Adrenal gland (tissue), 12 donors: ENCODE data around the gene RTL5. TPM values are rescaled to one million over a fixed set of nuclear protein-coding genes. Genes with fewer than 3 reads are reported as not detected.

Experiments
- DNase-seq, 7 donors: peaks; one replicate each; pipeline ENCODE4 v3.0.0-alpha.2; 2019 to 2020
- H3K27ac ChIP-seq, 5 donors: fragments of 200-600 bp; sonication (generic) in 4 of 5; 1 replicate in 3 of 5; 2 replicates in 2 of 5; pipeline versions ENCODE4 v1.5.1 to v1.8.0; 2016 to 2020; ENCODE audit warnings: mild to moderate bottlenecking in 1 of 5
- H3K27me3 ChIP-seq: fragments of 200-600 bp; 2 replicates; pipeline ENCODE4 v1.8.0; 2021
- H3K36me3 ChIP-seq, 2 donors: fragments of 200-600 bp; replicated peaks in 1 of 2; 1 replicate in 1 of 2; 2 replicates in 1 of 2; pipeline versions ENCODE4 v1.5.1 to v1.8.0; 2018 to 2022
- H3K4me1 ChIP-seq, 2 donors: fragments of 200-600 bp; replicated peaks in 1 of 2; 1 replicate in 1 of 2; 2 replicates in 1 of 2; pipeline versions ENCODE4 v1.5.1 to v1.8.0; 2018 to 2021
- H3K4me3 ChIP-seq, 4 donors: fragments of 200-600 bp; sonication (generic) in 3 of 4; one replicate each; pipeline ENCODE4 v1.5.1; 2016 to 2018
- H3K9me3 ChIP-seq, 3 donors: fragments of 200-600 bp; sonication (generic) in 1 of 3; replicated peaks in 1 of 3; 1 replicate in 2 of 3; 2 replicates in 1 of 3; pipeline versions ENCODE4 v1.5.1 to v1.8.0; 2016 to 2021
- CTCF ChIP-seq, 6 experiments: fragments of 450-650 bp in 4 of 6; fragments of 200-600 bp in 2 of 6; sonication (generic) in 1 of 6; IDR thresholded peaks; 1 replicate in 5 of 6; 2 replicates in 1 of 6; pipeline versions ENCODE4 v1.5.1 to v1.8.0; 2016 to 2021; ENCODE audit warnings: antibody characterized with exemption in 6 of 6, mild to moderate bottlenecking in 2 of 6, moderate library complexity in 1 of 6
- POLR2A ChIP-seq, 2 donors: fragments of 450-650 bp; IDR thresholded peaks; one replicate each; pipeline ENCODE4 v1.6.1; 2017; ENCODE audit warnings: antibody characterized with exemption in 2 of 2, mild to moderate bottlenecking in 2 of 2, moderate library complexity in 1 of 2
- WGBS, 4 donors: extraction: QIAGEN DNeasy Blood & Tissue Kit in 2 of 4; methylation state at CpG; one replicate each; pipeline versions ENCODE4 v1.1.5 to v1.1.7; 2013 to 2017; 5-methylcytosine and 5-hydroxymethylcytosine counted together
- intact Hi-C, 2 donors: fragments of 100-400 bp; cut with DNase I; formaldehyde crosslinking; loops; one replicate each; pipeline versions ENCODE4 v1.14.1 to v1.15.0; 2022 to 2023
- polyA plus RNA-seq, 3 donors: library from polyadenylated mRNA; stranded (reverse); fragments of 200-250 nt in 2 of 3; fragments of 350-450 nt in 1 of 3; fragmentation: Illumina TruSeq in 1 of 3; extraction: RNeasy Lipid Tissue Mini Kit (QIAGEN cat#74804) in 1 of 3; gene quantifications; one replicate each; pipeline ENCODE4 v1.2.3, GENCODE V29; 2013 to 2014
- total RNA-seq, 9 donors: library from RNA; depleted of rRNA in 4 of 9; stranded (reverse); fragments of >200 nt in 4 of 9; fragments of 120-200 nt in 1 of 9; fragmentation: NEBNext Ultra II Directional in 1 of 9; extraction: Animal tissue kit (Norgen Biotek cat#: 25700) in 1 of 9; gene quantifications; one replicate each; pipeline versions ENCODE4 v1.1.0 to v1.2.4, GENCODE V29; 2013 to 2023
- donor health status: healthy with polysubstance abuse.
- donor health status: Bipolar disorder and iron deficiency.
- donor health status: DM: yes; HTN: yes; CAD: no.
- donor health status: DM: no; HTN: no; CAD: no.
- donor health status: DM: no; HTN: no; CAD: no.
- donor health status: DM: yes; HTN: yes; CAD: no.

Gene RTL5
- total and polyA plus RNA-seq, 12 donors = 1.3 to 7.9 (median 5.2) TPM

DNA sequence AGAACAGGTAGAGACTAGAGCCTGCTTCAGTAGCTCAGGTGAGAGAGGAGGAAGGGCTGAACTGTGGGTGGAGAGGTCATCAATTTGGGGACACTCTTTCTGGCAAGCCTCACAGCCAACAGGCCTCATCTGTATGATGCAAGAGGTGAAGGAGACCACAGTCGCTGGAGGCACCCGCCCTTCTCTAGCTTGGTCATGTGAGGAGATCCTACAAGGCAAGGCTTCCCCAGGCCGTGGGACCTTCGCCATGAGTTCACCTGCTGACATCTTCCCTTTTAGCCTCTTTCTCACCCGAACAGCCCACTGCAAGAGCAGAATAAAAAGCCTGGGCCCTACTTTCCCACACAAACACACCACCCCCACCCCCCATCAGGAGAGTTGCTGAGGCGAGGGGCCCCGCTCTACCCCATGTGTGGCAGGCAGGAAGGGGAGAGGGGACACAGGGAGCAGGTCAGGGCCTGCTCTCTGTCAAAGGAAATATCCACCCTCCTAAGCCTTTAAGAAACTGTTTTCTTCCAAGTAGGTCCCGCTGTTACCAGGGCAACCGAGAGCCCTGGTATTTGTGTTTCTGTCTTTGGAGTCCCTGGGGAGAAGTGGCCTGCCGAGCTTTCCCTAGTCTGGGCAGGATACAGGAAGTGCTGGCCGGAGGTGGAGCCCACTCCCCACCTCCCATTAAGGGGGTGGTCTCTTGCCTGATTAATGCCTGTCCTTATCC lies 8.1 kb downstream of the RTL5 start:
- peak in 5 of 7 donors; percentile 33 to 63 (median 35) for DNase-seq
- peaks cover 0 to 5% of the 10 kb centered on the region in 2 donors for H3K4me1 ChIP-seq
- TF ChIP-seq POLR2A (IDR thresholded peaks at IDR 0.05) (no peak), CTCF (IDR thresholded peaks at IDR 0.05) (no peak)
- no peaks in the 10 kb centered on the region for H3K9me3 ChIP-seq
- WGBS, 4 donors = 43 to 78% (median 57%) methylated on average over 1 to 11 of the region's 11 CpGs
- H3K27ac ChIP-seq = peak overlapping the region in 1 of 5 donors; percentile 54
- H3K4me3 ChIP-seq = no peak overlapping the region
- intact Hi-C loops = no loop called here
- no peaks in the 10 kb centered on the region for H3K36me3 ChIP-seq
- peaks cover 10% of the 10 kb centered on the region for H3K27me3 ChIP-seq

DNA sequence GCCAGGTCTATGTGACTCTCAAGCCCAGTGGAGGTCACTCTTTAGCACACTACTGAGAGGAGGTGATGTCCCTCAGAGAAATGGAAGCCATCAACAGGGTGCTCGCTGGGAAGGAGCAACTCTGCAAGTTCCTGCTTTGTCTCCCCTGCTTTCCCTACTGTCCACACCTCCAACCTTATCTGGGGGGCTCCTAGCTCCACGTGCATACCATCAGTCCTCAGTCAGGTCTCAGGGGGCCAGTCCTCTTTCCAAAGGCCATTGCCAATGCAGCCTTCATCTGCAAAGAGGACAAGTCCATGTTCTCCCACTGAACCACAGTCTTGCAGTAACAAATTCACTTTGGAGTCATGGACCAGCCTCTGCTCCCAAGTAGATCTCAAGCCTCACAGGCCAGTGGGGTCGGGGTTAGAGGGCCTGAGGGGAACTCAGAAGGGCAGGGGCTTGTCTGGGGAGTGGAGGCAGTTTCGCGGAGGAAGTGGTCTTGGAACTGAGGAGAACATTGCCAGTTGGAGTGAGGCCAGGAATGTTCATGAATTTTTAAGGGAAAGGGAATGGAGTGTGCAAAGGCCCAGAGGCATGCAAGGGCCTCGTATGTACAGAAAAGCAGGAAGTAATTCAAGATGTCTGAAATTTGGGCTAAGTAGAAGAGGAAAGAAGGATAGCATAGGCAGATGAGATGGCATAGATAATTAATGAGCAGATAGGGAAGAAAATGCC lies 8.9 kb downstream of the RTL5 start:
- Histone ChIP-seq H3K27me3 (peaks cover 10% of the 10 kb centered on the region), H3K4me1 (peaks cover 0 to 5% of the 10 kb centered on the region in 2 donors), H3K4me3 (no peak overlapping the region), H3K36me3 (no peaks in the 10 kb centered on the region), H3K9me3 (no peaks in the 10 kb centered on the region), H3K27ac (peak overlapping the region in 1 of 5 donors; percentile 4)
- WGBS, 4 donors = 69 to 84% (median 71%) methylated on average over 6 of the region's 6 CpGs
- TF ChIP-seq CTCF (IDR thresholded peaks at IDR 0.05) (no peak), POLR2A (IDR thresholded peaks at IDR 0.05) (no peak)
- DNase-seq = no peak
- intact Hi-C loops = no loop called here

- Histone ChIP-seq H3K36me3 (no peaks in the 10 kb centered on the region), H3K4me1 (peaks cover 0 to 5% of the 10 kb centered on the region in 2 donors), H3K4me3 (no peak overlapping the region), H3K9me3 (no peaks in the 10 kb centered on the region), H3K27ac (peak overlapping the region in 2 of 5 donors; percentile 7 to 36), H3K27me3 (peaks cover 10% of the 10 kb centered on the region)
- TF ChIP-seq CTCF (IDR thresholded peaks at IDR 0.05) = no peak
- no peak for TF ChIP-seq POLR2A (IDR thresholded peaks at IDR 0.05)
- peak in 4 of 7 donors; percentile 32 to 47 (median 40) for DNase-seq
- intact Hi-C loops = no loop called here
- WGBS, 4 donors = 51 to 69% (median 62%) methylated on average over 2 to 3 of the region's 3 CpGs
Measured at GRCh38 chrX:72121383-72121782, 10.3 kb downstream of the RTL5 start.

- peaks cover 0 to 5% of the 10 kb centered on the region in 2 donors for H3K4me1 ChIP-seq
- no peak for TF ChIP-seq POLR2A (IDR thresholded peaks at IDR 0.05)
- no peak for TF ChIP-seq CTCF (IDR thresholded peaks at IDR 0.05)
- 55 to 84% (median 73%) methylated on average over 2 to 6 of the region's 6 CpGs for WGBS, 4 donors
- no peaks in the 10 kb centered on the region for H3K9me3 ChIP-seq
- intact Hi-C loops = no loop called here
- peaks cover 9% of the 10 kb centered on the region for H3K27me3 ChIP-seq
- no peak overlapping the region for H3K4me3 ChIP-seq
- no peak for DNase-seq
- H3K27ac ChIP-seq = peak overlapping the region in 2 of 5 donors; percentile 7 to 36
- H3K36me3 ChIP-seq = no peaks in the 10 kb centered on the region
Measured at GRCh38 chrX:72120837-72121236, 10.9 kb downstream of the RTL5 start.
